Measurements from ENCODE around the gene USP48. TPM values are rescaled to one million over a fixed set of nuclear protein-coding genes. Genes with fewer than 3 reads are reported as not detected.

The USP48 gene
- total and polyA plus RNA-seq, 2 of the 4 experiments (the other 2 are of a cell fraction) = 24.7 to 25.0 TPM

DNA sequence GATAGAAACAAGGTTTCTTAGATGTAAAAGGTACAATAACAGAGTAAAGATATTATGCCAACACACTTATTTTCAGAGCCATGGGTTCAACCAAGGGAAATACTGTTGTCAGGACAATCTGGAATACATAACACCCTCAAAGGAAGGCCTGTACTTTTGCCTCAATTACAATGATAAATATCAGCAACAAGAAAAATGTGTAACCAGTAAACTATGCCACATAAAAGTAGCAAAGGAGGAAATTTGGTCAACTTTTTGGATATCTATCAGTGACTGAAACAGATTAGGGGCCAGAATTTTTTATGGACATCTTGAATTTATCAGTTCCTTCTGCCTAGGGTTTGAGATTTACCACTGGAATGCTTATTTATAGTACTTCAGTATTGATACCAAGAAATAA lies 89.2 kb downstream of the USP48 start:
- Histone ChIP-seq H3K79me1 (ENCODE audit: low read depth in 1 of 2, low read length in 2 of 2) (peaks cover 0 to 32% of the 10 kb centered on the region in 2 experiments; a peak in 3 of 4 replicates), H4K91ac (ENCODE audit: insufficient read depth, low read depth, low read length) (no peak overlapping the region), H3K9ac (ENCODE audit: low read depth, low read length) (no peak overlapping the region), H3K56ac (ENCODE audit: extremely low read depth, insufficient read depth, low read length) (no peak overlapping the region), H2BK120ac (ENCODE audit: low read depth, low read length) (no peak overlapping the region), H2BK5ac (ENCODE audit: low read depth, low read length, poor library complexity, severe bottlenecking) (no peak overlapping the region), H3K27me3 (ENCODE audit: control insufficient read depth, insufficient read depth, low read length) (no peaks in the 10 kb centered on the region), H4K5ac (ENCODE audit: low read depth, low read length) (no peak overlapping the region), H3K27ac (ENCODE audit: insufficient read depth, low read length) (no peak overlapping the region), H3K4ac (ENCODE audit: low read depth, low read length) (no peak overlapping the region), H3K4me1 (ENCODE audit: control insufficient read depth, insufficient read depth, low read length) (no peaks in the 10 kb centered on the region), H2AK9ac (replicated peaks; ENCODE audit: low read depth, low read length, poor library complexity) (no peak overlapping the region), H3K9me3 (ENCODE audit: control insufficient read depth, insufficient read depth, low read length) (no peaks in the 10 kb centered on the region), H2AFZ (replicated peaks; ENCODE audit: low read length, poor library complexity) (no peak overlapping the region), H3K9me1 (ENCODE audit: insufficient read depth, low read length) (peaks cover 12% of the 10 kb centered on the region), H2AK5ac (ENCODE audit: low read depth, low read length) (no peak overlapping the region), H3K4me2 (ENCODE audit: low read depth, low read length) (no peak overlapping the region), H3K4me3 (ENCODE audit: insufficient read depth, low read depth, low read length) (no peak overlapping the region), H2BK20ac (ENCODE audit: low read depth, low read length) (no peak overlapping the region), H2BK15ac (ENCODE audit: low read depth, low read length) (no peak overlapping the region), H3K36me3 (ENCODE audit: control insufficient read depth, insufficient read depth, low read length) (peaks cover 27% of the 10 kb centered on the region), H4K20me1 (ENCODE audit: insufficient read depth, low read length) (0 out of 2 replicates have a peak, but pooled peaks cover 11% of the 10 kb centered on the region), H4K8ac (ENCODE audit: low read depth in 2 of 2, low read length in 2 of 2) (no peak overlapping the region), H3K14ac (replicated peaks; ENCODE audit: low read depth, low read length) (no peak overlapping the region), H3K23ac (ENCODE audit: low read depth, low read length) (no peak overlapping the region), H3K18ac (ENCODE audit: low read depth, low read length) (no peak overlapping the region)
- DNase-seq (no peak), ATAC-seq (ENCODE audit: low read depth) (no peak)
- intact Hi-C loops (cut with micrococcal nuclease) = no loop called here
- BruUV-seq (replicated peaks) = no TSS peak
- dilution Hi-C loops (cut with HindIII; ENCODE audit: low sequenced_read_pairs, unreplicated experiment) = no loop called here
- POLR2A ChIA-PET (ENCODE audit: unreplicated experiment) = no interaction called here
- in situ Hi-C loops (cut with MboI; ENCODE audit: low sequenced_read_pairs) = no loop called here
- TF ChIP-seq RAD21 (IDR thresholded peaks at IDR 0.05; ENCODE audit: low read length) = no peak
- no peak for TF ChIP-seq RFX5 (IDR thresholded peaks at IDR 0.05; ENCODE audit: low read depth, low read length)
- TF ChIP-seq MAFK (IDR thresholded peaks at IDR 0.05; ENCODE audit: low read depth, low read length) = no peak
- TF ChIP-seq CEBPB (IDR thresholded peaks at IDR 0.05; ENCODE audit: low read depth, low read length) = no peak
- no peak for TF ChIP-seq MAZ (IDR thresholded peaks at IDR 0.05; ENCODE audit: borderline replicate concordance, low read depth, low read length)
- CTCF ChIA-PET = no interaction called here

All from IMR-90 (cell line).